CD4-positive, alpha-beta memory T cell (primary cell): ENCODE results near the gene ZC2HC1C. TPM values are rescaled to one million over a fixed set of nuclear protein-coding genes. Genes with fewer than 3 reads are reported as not detected.

ENCODE experiments used
- CTCF ChIA-PET: fragments of 350-600 bp; sonication (Branson Sonifier 250); formaldehyde crosslinking; loops from one replicate; lab custom pipeline; 2021; ENCODE audit warnings: inconsistent platforms; ENCODE audit not compliant: partially characterized antibody; lab: Charles Lee
- POLR2A ChIA-PET: fragments of 350-600 bp; sonication (Branson Sonifier 250); formaldehyde crosslinking; loops from one replicate; lab custom pipeline; 2021; ENCODE audit not compliant: partially characterized antibody; lab: Charles Lee
- DNase-seq, 5 donors: peaks; one replicate each; pipeline versions ENCODE4 v3.0.0 to v3.0.0-alpha.2; 2020 to 2022; ENCODE audit warnings: mixed read lengths in 1 of 5
- H3K27ac ChIP-seq: one replicate; pipeline ENCODE4 v1.7.0; 2013; ENCODE audit warnings: low read depth, low read length
- H3K27me3 ChIP-seq: 2 replicates; pipeline ENCODE4 v1.7.0; 2013; ENCODE audit warnings: mild to moderate bottlenecking, low read length, moderate library complexity; ENCODE audit not compliant: insufficient read depth
- H3K36me3 ChIP-seq: 2 replicates; pipeline ENCODE4 v1.7.0; 2013; ENCODE audit warnings: mild to moderate bottlenecking, low read length, moderate library complexity; ENCODE audit not compliant: insufficient read depth
- H3K4me1 ChIP-seq: 2 replicates; pipeline ENCODE4 v1.7.0; 2013; ENCODE audit warnings: mild to moderate bottlenecking, low read length, moderate library complexity; ENCODE audit not compliant: insufficient read depth
- H3K4me3 ChIP-seq, 2 donors: one replicate each; pipeline ENCODE4 v1.7.0; 2013; ENCODE audit warnings: low read length in 2 of 2, mild to moderate bottlenecking in 1 of 2
- H3K9me3 ChIP-seq, 2 donors: one replicate each; pipeline ENCODE4 v1.7.0; 2013; ENCODE audit warnings: low read length in 2 of 2, control low read depth in 1 of 2; ENCODE audit not compliant: control insufficient read depth in 1 of 2
- H3K27ac Mint-ChIP-seq, 7 donors: one replicate each; pipeline ENCODE4 v1.8.0; 2020 to 2021; ENCODE audit warnings: mixed read lengths in 7 of 7, mild to moderate bottlenecking in 6 of 7, inconsistent platforms in 3 of 7, moderate library complexity in 3 of 7
- H3K27me3 Mint-ChIP-seq, 2 donors: one replicate each; pipeline ENCODE4 v1.8.0; 2020 to 2021; ENCODE audit warnings: mixed read lengths in 2 of 2
- H3K36me3 Mint-ChIP-seq, 2 donors: one replicate each; pipeline ENCODE4 v1.8.0; 2020 to 2021; ENCODE audit warnings: mixed read lengths in 2 of 2, inconsistent platforms in 1 of 2, mild to moderate bottlenecking in 1 of 2
- H3K4me1 Mint-ChIP-seq, 4 donors: one replicate each; pipeline ENCODE4 v1.8.0; 2020 to 2021; ENCODE audit warnings: mixed read lengths in 4 of 4, mild to moderate bottlenecking in 1 of 4
- H3K4me3 Mint-ChIP-seq, 8 donors: one replicate each; pipeline ENCODE4 v1.8.0; 2020 to 2021; ENCODE audit warnings: mixed read lengths in 8 of 8, mild to moderate bottlenecking in 7 of 8, moderate library complexity in 6 of 8, inconsistent platforms in 3 of 8
- H3K9me3 Mint-ChIP-seq, 8 donors: one replicate each; pipeline ENCODE4 v1.8.0; 2020 to 2021; ENCODE audit warnings: mixed read lengths in 8 of 8, mild to moderate bottlenecking in 5 of 8, inconsistent platforms in 3 of 8, moderate library complexity in 1 of 8
- intact Hi-C: fragments of 100-400 bp; cut with micrococcal nuclease; formaldehyde crosslinking; loops from one replicate; pipeline ENCODE4 v1.15.1; 2023
- polyA plus RNA-seq, 2 donors: library from polyadenylated mRNA; unstranded; fragments of 300-500 nt; fragmentation: Illumina TruSeq; gene quantifications; one replicate each; pipeline ENCODE4 v1.2.3, GENCODE V29; 2021
- total RNA-seq, 2 experiments: library from RNA; stranded (reverse); gene quantifications; one replicate each; pipeline ENCODE4 v1.2.3, GENCODE V29; 2021

ZC2HC1C gene
- total RNA-seq (under 1 TPM; 0.76 to 0.97 TPM), polyA plus RNA-seq (1 to 10 TPM; 1.5 to 3.6 TPM)

- H3K27ac Mint-ChIP-seq: peak within 1 kb of the TSS in 6 of 7 donors; percentile 18 to 89 (median 74)
- H3K27me3 ChIP-seq: no peaks in the 10 kb centered on the region
These were observed at the start of gene ZC2HC1C for GRCh38 chr14:75069121-75069810. ZC2HC1C (plus strand) TSS chr14:75069641; CDS start chr14:75070574, 933 bp downstream.

GRCh38 chr14:75022655-75023054 is 46.8 kb upstream of the ZC2HC1C start:
- CTCF ChIA-PET: interaction anchor here (0.9 to 1.4 kb wide), 7 partner anchors 17 to 162 kb away, joined by 3 to 5 read pairs (median 4); no protein-coding TSS in a partner anchor
- H3K4me3 ChIP-seq: no peak overlapping the region
- no peaks in the 10 kb centered on the region for H3K27me3 ChIP-seq
- peaks cover 9% of the 10 kb centered on the region for H3K36me3 ChIP-seq
- H3K9me3 ChIP-seq: no peaks in the 10 kb centered on the region
- Mint-ChIP-seq H3K27ac (peak overlapping the region in 1 of 7 donors; percentile 25), H3K36me3 (peaks cover 33 to 41% of the 10 kb centered on the region in 2 donors), H3K27me3 (no peaks in the 10 kb centered on the region), H3K4me1 (peaks cover 0 to 2% (median under 1%) of the 10 kb centered on the region in 4 donors), H3K9me3 (no peaks in the 10 kb centered on the region), H3K4me3 (no peak overlapping the region)
- intact Hi-C loops: no loop called here
- no peak overlapping the region for H3K27ac ChIP-seq
- POLR2A ChIA-PET: no interaction called here
- peak in 1 of 5 donors; percentile 8 for DNase-seq
- no peaks in the 10 kb centered on the region for H3K4me1 ChIP-seq

More at GRCh38 chr14:75069121-75069810, at the start of gene ZC2HC1C:
- Histone ChIP-seq H3K9me3 (no peaks in the 10 kb centered on the region), H3K27ac (peak within 1 kb of the TSS; percentile 32), H3K36me3 (no peaks in the 10 kb centered on the region), H3K4me3 (peak within 1 kb of the TSS in 1 of 2 donors; percentile 58), H3K4me1 (peaks cover 14% of the 10 kb centered on the region)
- ChIA-PET CTCF (interaction anchor here (0.8 kb wide), 1 partner anchor 122 kb away, joined by 3 read pairs; no protein-coding TSS in a partner anchor), POLR2A (interaction anchor here (0.6 to 3.1 kb wide), 9 partner anchors 9 to 160 kb away, joined by 3 to 16 read pairs (median 5); partner anchors contain the start of genes EIF2B2, MLH3 and NEK9)
- peak; percentile 37 to 51 (median 41) for DNase-seq
- intact Hi-C loops: loop anchor here (1.0 kb wide), 1 partner anchor 67 kb away; the partner anchor contains the start of gene EIF2B2
- Mint-ChIP-seq H3K27me3 (no peaks in the 10 kb centered on the region), H3K36me3 (no peaks in the 10 kb centered on the region), H3K4me1 (peaks cover 3 to 9% (median 6%) of the 10 kb centered on the region in 4 donors), H3K9me3 (no peaks in the 10 kb centered on the region), H3K4me3 (peak within 1 kb of the TSS in 6 of 8 donors; percentile 22 to 75 (median 71))

DNA sequence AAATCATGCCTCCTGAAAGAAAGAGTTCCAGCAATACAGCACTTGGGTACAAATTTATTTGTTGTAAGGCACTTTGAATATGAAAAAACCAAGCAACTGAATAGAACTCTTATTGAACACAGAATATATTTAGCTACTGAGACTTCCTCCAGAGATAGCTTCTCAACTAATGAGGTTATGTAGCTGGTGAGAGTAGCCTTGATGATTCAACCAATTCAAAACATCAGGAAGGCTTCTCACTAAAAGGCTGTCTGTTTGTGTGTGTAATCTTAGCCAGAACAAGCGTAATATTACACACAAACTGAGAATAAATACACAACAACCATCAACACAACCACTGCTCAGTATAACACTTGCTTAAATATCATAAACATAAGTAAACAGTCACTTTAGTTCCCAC is 46.3 kb upstream of the ZC2HC1C start:
- CTCF ChIA-PET: interaction anchor here (0.9 to 1.4 kb wide), 7 partner anchors 18 to 162 kb away, joined by 3 to 5 read pairs (median 4); no protein-coding TSS in a partner anchor
- peaks cover 8% of the 10 kb centered on the region for H3K36me3 ChIP-seq
- H3K27me3 Mint-ChIP-seq: no peaks in the 10 kb centered on the region
- POLR2A ChIA-PET: interaction anchor here (1.1 kb wide), 1 partner anchor 59 kb away, joined by 3 read pairs; no protein-coding TSS in a partner anchor
- DNase-seq: no peak
- H3K36me3 Mint-ChIP-seq: peaks cover 35 to 42% of the 10 kb centered on the region in 2 donors
- peaks cover 0 to 3% (median under 1%) of the 10 kb centered on the region in 4 donors for H3K4me1 Mint-ChIP-seq
- H3K4me1 ChIP-seq: no peaks in the 10 kb centered on the region
- no peak overlapping the region for H3K27ac ChIP-seq
- H3K4me3 ChIP-seq: no peak overlapping the region
- no peaks in the 10 kb centered on the region for H3K9me3 ChIP-seq
- H3K27ac Mint-ChIP-seq: peak overlapping the region in 1 of 7 donors; percentile 25
- H3K27me3 ChIP-seq: no peaks in the 10 kb centered on the region
- intact Hi-C loops: no loop called here
- H3K4me3 Mint-ChIP-seq: no peak overlapping the region
- no peaks in the 10 kb centered on the region for H3K9me3 Mint-ChIP-seq

DNA sequence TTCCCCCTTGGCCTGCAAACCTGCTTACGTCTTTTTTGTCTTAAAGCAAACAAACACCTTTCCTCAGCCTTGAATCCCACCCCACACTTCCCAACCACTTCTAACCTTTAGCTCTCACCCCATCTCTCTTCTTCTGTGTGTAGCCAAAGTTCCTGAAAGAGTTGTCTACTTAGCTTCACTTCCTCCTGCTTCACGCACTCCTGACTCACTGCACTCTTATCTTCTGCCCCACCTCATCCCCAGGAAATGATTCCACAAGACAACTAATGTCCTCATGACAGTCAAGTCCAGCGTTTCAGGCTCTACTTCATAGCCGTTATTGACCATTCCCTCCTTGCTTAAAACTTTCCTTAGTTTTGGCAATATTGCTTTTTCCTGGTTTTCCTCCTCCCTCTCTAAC is 44.4 kb upstream of the ZC2HC1C start:
- Mint-ChIP-seq H3K4me1 (peaks cover 0 to 3% (median under 1%) of the 10 kb centered on the region in 4 donors), H3K4me3 (no peak overlapping the region), H3K27ac (no peak overlapping the region), H3K9me3 (no peaks in the 10 kb centered on the region), H3K27me3 (no peaks in the 10 kb centered on the region), H3K36me3 (peaks cover 24 to 36% of the 10 kb centered on the region in 2 donors)
- Histone ChIP-seq H3K27me3 (no peaks in the 10 kb centered on the region), H3K4me1 (no peaks in the 10 kb centered on the region), H3K27ac (no peak overlapping the region), H3K9me3 (no peaks in the 10 kb centered on the region), H3K4me3 (no peak overlapping the region), H3K36me3 (peaks cover 3% of the 10 kb centered on the region)
- ChIA-PET CTCF (interaction anchor here (1.5 to 1.6 kb wide), 2 partner anchors 11 to 62 kb away, joined by 4 to 5 read pairs; no protein-coding TSS in a partner anchor), POLR2A (no interaction called here)
- intact Hi-C loops: no loop called here
- DNase-seq: no peak

DNA sequence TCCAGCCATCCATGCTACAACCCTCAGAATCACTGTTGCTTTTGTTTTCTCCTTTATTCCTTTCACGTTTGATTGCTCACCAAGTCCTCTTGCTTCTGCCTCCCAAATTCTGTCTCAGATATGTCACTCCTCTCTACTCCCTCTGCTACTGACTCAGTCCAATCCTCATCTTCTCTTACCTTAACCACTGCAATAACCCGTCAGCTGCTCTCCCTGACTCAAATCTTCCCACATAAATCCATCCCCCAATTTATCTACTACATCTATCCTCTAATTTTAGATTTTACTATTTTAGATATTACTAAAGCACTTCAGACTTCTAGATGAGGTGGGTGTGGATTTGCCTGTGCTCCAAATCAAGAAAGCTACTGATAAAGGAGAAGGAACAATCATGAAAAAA is 43.6 kb upstream of the ZC2HC1C start:
- ChIA-PET POLR2A (no interaction called here), CTCF (interaction anchor here (1.6 kb wide), 1 partner anchor 61 kb away, joined by 4 read pairs; no protein-coding TSS in a partner anchor)
- H3K36me3 ChIP-seq: peaks cover 3% of the 10 kb centered on the region
- no peak overlapping the region for H3K27ac Mint-ChIP-seq
- peaks cover 28 to 39% of the 10 kb centered on the region in 2 donors for H3K36me3 Mint-ChIP-seq
- DNase-seq: no peak
- H3K4me1 Mint-ChIP-seq: peaks cover 0 to 2% (median under 1%) of the 10 kb centered on the region in 4 donors
- intact Hi-C loops: no loop called here
- H3K27me3 ChIP-seq: no peaks in the 10 kb centered on the region
- no peak overlapping the region for H3K27ac ChIP-seq
- no peaks in the 10 kb centered on the region for H3K4me1 ChIP-seq
- H3K4me3 Mint-ChIP-seq: no peak overlapping the region
- H3K9me3 ChIP-seq: no peaks in the 10 kb centered on the region
- no peaks in the 10 kb centered on the region for H3K27me3 Mint-ChIP-seq
- H3K4me3 ChIP-seq: no peak overlapping the region
- no peaks in the 10 kb centered on the region for H3K9me3 Mint-ChIP-seq

DNA sequence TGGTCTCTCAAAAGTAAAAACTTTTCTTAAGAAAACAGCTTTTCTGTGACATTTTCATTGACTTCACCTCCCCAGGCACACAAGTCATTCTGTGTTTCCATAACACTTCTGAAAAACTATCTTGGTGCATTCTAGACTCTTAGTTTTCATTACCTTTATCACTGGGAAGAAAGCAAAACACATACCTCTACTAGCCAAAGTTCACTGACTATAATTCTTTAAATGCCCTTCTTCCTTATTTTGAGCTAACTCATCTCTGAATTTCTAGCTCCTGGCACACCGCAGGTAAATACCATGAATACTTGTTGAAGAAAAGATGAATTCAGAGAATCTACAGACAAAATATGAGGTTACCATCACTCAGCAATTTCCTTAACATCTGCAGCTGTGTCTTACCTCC is 39.3 kb upstream of the ZC2HC1C start:
- peaks cover 0 to 3% (median 0%) of the 10 kb centered on the region in 4 donors for H3K4me1 Mint-ChIP-seq
- H3K27ac Mint-ChIP-seq: no peak overlapping the region
- Histone ChIP-seq H3K27ac (no peak overlapping the region), H3K36me3 (peaks cover 2% of the 10 kb centered on the region), H3K4me1 (no peaks in the 10 kb centered on the region), H3K27me3 (no peaks in the 10 kb centered on the region), H3K4me3 (no peak overlapping the region), H3K9me3 (no peaks in the 10 kb centered on the region)
- POLR2A ChIA-PET: no interaction called here
- DNase-seq: no peak
- no peaks in the 10 kb centered on the region for H3K9me3 Mint-ChIP-seq
- no peaks in the 10 kb centered on the region for H3K27me3 Mint-ChIP-seq
- intact Hi-C loops: no loop called here
- H3K4me3 Mint-ChIP-seq: no peak overlapping the region
- H3K36me3 Mint-ChIP-seq: peaks cover 34 to 35% of the 10 kb centered on the region in 2 donors
- CTCF ChIA-PET: no interaction called here

DNA sequence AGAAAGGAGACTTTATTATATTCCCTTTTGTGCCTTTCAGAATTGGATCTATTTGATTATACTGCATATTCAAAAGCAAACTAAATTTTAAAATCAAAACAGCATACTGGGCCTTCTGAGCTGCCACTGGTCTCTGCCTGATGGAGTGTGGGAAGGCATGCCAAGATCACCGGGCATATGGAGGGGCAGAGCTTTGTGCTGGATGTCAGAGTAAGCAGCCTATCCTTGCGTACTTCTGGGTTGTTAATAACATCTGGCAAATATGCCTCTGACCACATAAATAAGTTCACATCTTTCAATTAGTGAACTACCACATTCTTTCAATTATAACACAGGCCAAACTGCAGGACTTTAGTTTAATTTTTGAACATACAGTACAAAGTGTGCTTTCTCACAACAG is 36.5 kb upstream of the ZC2HC1C start:
- Mint-ChIP-seq H3K9me3 (no peaks in the 10 kb centered on the region), H3K27ac (no peak overlapping the region), H3K36me3 (peaks cover 45 to 52% of the 10 kb centered on the region in 2 donors), H3K27me3 (no peaks in the 10 kb centered on the region), H3K4me1 (peaks cover 0 to 5% (median 2%) of the 10 kb centered on the region in 4 donors), H3K4me3 (no peak overlapping the region)
- H3K27ac ChIP-seq: no peak overlapping the region
- no peaks in the 10 kb centered on the region for H3K27me3 ChIP-seq
- no peaks in the 10 kb centered on the region for H3K4me1 ChIP-seq
- H3K9me3 ChIP-seq: no peaks in the 10 kb centered on the region
- DNase-seq: no peak
- intact Hi-C loops: no loop called here
- ChIA-PET POLR2A (no interaction called here), CTCF (no interaction called here)
- H3K4me3 ChIP-seq: no peak overlapping the region
- no peaks in the 10 kb centered on the region for H3K36me3 ChIP-seq
